PC-3 (cell line): ENCODE results near the gene ST6GALNAC3.

Experiments
- EZH2phosphoT487 ChIP-seq: fragments of 300-600 bp; sonication (generic); IDR thresholded peaks from 2 replicates; pipeline ENCODE4 v1.6.1; 2018; ENCODE audit warnings: mild to moderate bottlenecking, antibody characterized with exemption, low read length, borderline replicate concordance
- TF ChIP-seq, protein P1 (sequence below): fragments of 300-600 bp; sonication (generic); conservative IDR thresholded peaks from 2 replicates; pipeline ENCODE4 v1.5.1; 2017; ENCODE audit warnings: antibody characterized with exemption, low read depth, mild to moderate bottlenecking, low read length

DNA sequence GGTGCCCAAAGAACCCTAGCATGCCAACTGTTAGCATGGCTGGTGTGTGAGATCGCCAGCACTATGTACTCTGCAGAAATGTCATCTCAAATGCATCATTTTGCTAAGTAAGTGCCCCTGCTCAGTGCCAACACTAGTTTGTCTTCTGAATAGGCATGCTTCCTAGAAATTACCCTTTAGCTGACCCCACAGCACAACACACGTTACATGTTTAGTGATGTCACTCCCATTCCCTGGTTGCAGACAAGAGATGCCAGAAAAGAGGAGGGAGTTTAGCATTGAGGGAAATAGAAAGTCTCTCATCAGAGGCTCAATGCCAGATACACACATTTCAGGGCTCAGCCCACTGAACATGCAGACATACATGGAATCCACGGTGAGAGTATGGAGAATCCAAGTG lies 9.3 kb upstream of the ST6GALNAC3 start:
- TF ChIP-seq EZH2phosphoT487, result no peak
- TF ChIP-seq, protein P1, sequence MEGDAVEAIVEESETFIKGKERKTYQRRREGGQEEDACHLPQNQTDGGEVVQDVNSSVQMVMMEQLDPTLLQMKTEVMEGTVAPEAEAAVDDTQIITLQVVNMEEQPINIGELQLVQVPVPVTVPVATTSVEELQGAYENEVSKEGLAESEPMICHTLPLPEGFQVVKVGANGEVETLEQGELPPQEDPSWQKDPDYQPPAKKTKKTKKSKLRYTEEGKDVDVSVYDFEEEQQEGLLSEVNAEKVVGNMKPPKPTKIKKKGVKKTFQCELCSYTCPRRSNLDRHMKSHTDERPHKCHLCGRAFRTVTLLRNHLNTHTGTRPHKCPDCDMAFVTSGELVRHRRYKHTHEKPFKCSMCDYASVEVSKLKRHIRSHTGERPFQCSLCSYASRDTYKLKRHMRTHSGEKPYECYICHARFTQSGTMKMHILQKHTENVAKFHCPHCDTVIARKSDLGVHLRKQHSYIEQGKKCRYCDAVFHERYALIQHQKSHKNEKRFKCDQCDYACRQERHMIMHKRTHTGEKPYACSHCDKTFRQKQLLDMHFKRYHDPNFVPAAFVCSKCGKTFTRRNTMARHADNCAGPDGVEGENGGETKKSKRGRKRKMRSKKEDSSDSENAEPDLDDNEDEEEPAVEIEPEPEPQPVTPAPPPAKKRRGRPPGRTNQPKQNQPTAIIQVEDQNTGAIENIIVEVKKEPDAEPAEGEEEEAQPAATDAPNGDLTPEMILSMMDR, result no peak
